Astrocyte (in vitro differentiated cells and primary cell): ENCODE data around the gene ATF2. TPM values are rescaled to one million over a fixed set of nuclear protein-coding genes. Genes with fewer than 3 reads are reported as not detected.

Experiments
- DNase-seq: peaks from one replicate; pipeline ENCODE4 v3.0.0-alpha.2; 2010; ENCODE audit warnings: low read depth
- FAIRE-seq: peaks from 2 replicates; lab custom pipeline; 2011; peaks lifted over from hg19 to GRCh38; lab: Jason Lieb, UNC
- H2AFZ ChIP-seq: 2 replicates; pipeline ENCODE4 v1.6.0; 2012; ENCODE audit warnings: low read depth, low read length, inconsistent platforms
- H3K27ac ChIP-seq: 2 replicates; pipeline ENCODE4 v1.5.1; 2011; ENCODE audit warnings: low read depth, low read length, inconsistent platforms
- H3K27me3 ChIP-seq: 2 replicates; pipeline ENCODE4 v1.6.0; 2011; ENCODE audit warnings: low read length, inconsistent platforms; ENCODE audit not compliant: insufficient read depth
- H3K36me3 ChIP-seq: 2 replicates; pipeline ENCODE4 v1.5.1; 2011; ENCODE audit warnings: low read length, inconsistent platforms; ENCODE audit not compliant: insufficient read depth
- H3K4me1 ChIP-seq: 2 replicates; pipeline ENCODE4 v1.5.1; 2011; ENCODE audit warnings: low read length, inconsistent platforms; ENCODE audit not compliant: insufficient read depth
- H3K4me2 ChIP-seq: 2 replicates; pipeline ENCODE4 v1.6.0; 2012; ENCODE audit warnings: low read length, inconsistent platforms
- H3K4me3 ChIP-seq: 2 replicates; pipeline ENCODE4 v1.5.1; 2011; ENCODE audit warnings: low read depth, mild to moderate bottlenecking, low read length, inconsistent platforms; ENCODE audit not compliant: insufficient read depth
- H3K79me2 ChIP-seq: 2 replicates; pipeline ENCODE4 v1.6.0; 2012; ENCODE audit warnings: mild to moderate bottlenecking, low read length, inconsistent platforms; ENCODE audit not compliant: insufficient read depth
- H3K9ac ChIP-seq: 2 replicates; pipeline ENCODE4 v1.6.0; 2012; ENCODE audit warnings: mild to moderate bottlenecking, low read length, inconsistent platforms
- H3K9me3 ChIP-seq: 2 replicates; pipeline ENCODE4 v1.5.1; 2012; ENCODE audit warnings: low read depth, mild to moderate bottlenecking, low read length, inconsistent platforms; ENCODE audit not compliant: insufficient read depth
- H4K20me1 ChIP-seq: 2 replicates; pipeline ENCODE4 v1.6.0; 2012; ENCODE audit warnings: low read length, inconsistent platforms; ENCODE audit not compliant: insufficient read depth
- H3K27ac Mint-ChIP-seq: one replicate; pipeline ENCODE4 v1.8.0; 2021; ENCODE audit warnings: mild to moderate bottlenecking, mixed read lengths; ENCODE audit not compliant: unreplicated experiment
- H3K27me3 Mint-ChIP-seq: one replicate; pipeline ENCODE4 v1.8.0; 2021; ENCODE audit warnings: low read depth, mixed read lengths; ENCODE audit not compliant: unreplicated experiment
- H3K36me3 Mint-ChIP-seq: one replicate; pipeline ENCODE4 v1.8.0; 2021; ENCODE audit warnings: low read depth, mixed read lengths; ENCODE audit not compliant: unreplicated experiment
- H3K4me1 Mint-ChIP-seq: one replicate; pipeline ENCODE4 v1.8.0; 2021; ENCODE audit warnings: low read depth, mixed read lengths; ENCODE audit not compliant: unreplicated experiment
- H3K4me3 Mint-ChIP-seq: one replicate; pipeline ENCODE4 v1.8.0; 2021; ENCODE audit warnings: mild to moderate bottlenecking, moderate library complexity, mixed read lengths; ENCODE audit not compliant: unreplicated experiment
- H3K9me3 Mint-ChIP-seq: one replicate; pipeline ENCODE4 v1.8.0; 2021; ENCODE audit warnings: mild to moderate bottlenecking, mixed read lengths; ENCODE audit not compliant: unreplicated experiment
- CTCF ChIP-seq: IDR thresholded peaks from 2 replicates; pipeline ENCODE4 v1.5.1; 2011; ENCODE audit warnings: low read depth, mild to moderate bottlenecking, inconsistent platforms, low read length, moderate library complexity; ENCODE audit not compliant: insufficient read depth
- EZH2 ChIP-seq: IDR thresholded peaks from 2 replicates; pipeline ENCODE4 v1.6.1; 2012; ENCODE audit warnings: mild to moderate bottlenecking, low read length, inconsistent platforms; ENCODE audit not compliant: insufficient read depth
- total RNA-seq: library from RNA; stranded (reverse); gene quantifications from 2 replicates; pipeline ENCODE4 v1.2.1, GENCODE V29; 2021

Gene ATF2
- total RNA-seq, 1 donor from 2014 or later = 54.7 TPM

- Histone ChIP-seq H3K9me3 (no peaks in the 10 kb centered on the region), H3K4me1 (peaks cover 7% of the 10 kb centered on the region), H3K79me2 (peaks cover 64% of the 10 kb centered on the region), H3K4me3 (peak overlapping the region; percentile 99), H4K20me1 (peaks cover 49% of the 10 kb centered on the region), H3K9ac (peak overlapping the region; percentile 100), H3K27ac (no peak overlapping the region), H3K27me3 (no peaks in the 10 kb centered on the region), H2AFZ (no peak overlapping the region), H3K36me3 (no peaks in the 10 kb centered on the region), H3K4me2 (peak overlapping the region; percentile 90)
- Mint-ChIP-seq H3K27me3 (no peaks in the 10 kb centered on the region), H3K4me3 (peak overlapping the region; percentile 100), H3K4me1 (no peaks in the 10 kb centered on the region), H3K27ac (peak overlapping the region; percentile 100), H3K9me3 (no peaks in the 10 kb centered on the region), H3K36me3 (peaks cover 3% of the 10 kb centered on the region)
- TF ChIP-seq CTCF = no peak
- TF ChIP-seq EZH2 = no peak
- FAIRE-seq (no peak), DNase-seq (no peak)
These were observed 1.7 kb downstream of the ATF2 start for GRCh38 chr2:175166216-175166824.

GRCh38 chr2:175164235-175164634 lies 3.8 kb downstream of the ATF2 start:
- Histone ChIP-seq H3K9ac (no peak overlapping the region), H3K79me2 (peaks cover 85% of the 10 kb centered on the region), H3K4me2 (no peak overlapping the region), H3K4me1 (peaks cover 7% of the 10 kb centered on the region), H3K4me3 (no peak overlapping the region), H2AFZ (no peak overlapping the region), H4K20me1 (peaks cover 68% of the 10 kb centered on the region), H3K27me3 (no peaks in the 10 kb centered on the region), H3K36me3 (no peaks in the 10 kb centered on the region), H3K9me3 (no peaks in the 10 kb centered on the region), H3K27ac (no peak overlapping the region)
- TF ChIP-seq EZH2 (no peak), CTCF (no peak)
- Mint-ChIP-seq H3K9me3 (no peaks in the 10 kb centered on the region), H3K4me3 (no peak overlapping the region), H3K27me3 (no peaks in the 10 kb centered on the region), H3K4me1 (no peaks in the 10 kb centered on the region), H3K36me3 (peaks cover 3% of the 10 kb centered on the region), H3K27ac (no peak overlapping the region)
- DNase-seq (no peak), FAIRE-seq (no peak)

- Histone ChIP-seq H2AFZ (no peak overlapping the region), H3K4me3 (no peak overlapping the region), H3K36me3 (no peaks in the 10 kb centered on the region), H3K79me2 (peaks cover 96% of the 10 kb centered on the region), H3K4me1 (peaks cover 10% of the 10 kb centered on the region), H3K27me3 (no peaks in the 10 kb centered on the region), H3K27ac (no peak overlapping the region), H3K4me2 (no peak overlapping the region), H3K9me3 (no peaks in the 10 kb centered on the region), H3K9ac (no peak overlapping the region), H4K20me1 (peaks cover 77% of the 10 kb centered on the region)
- H3K4me1 Mint-ChIP-seq = peaks cover 14% of the 10 kb centered on the region
- H3K9me3 Mint-ChIP-seq = no peaks in the 10 kb centered on the region
- no peak for DNase-seq
- H3K4me3 Mint-ChIP-seq = no peak overlapping the region
- no peak overlapping the region for H3K27ac Mint-ChIP-seq
- H3K36me3 Mint-ChIP-seq = peaks cover 8% of the 10 kb centered on the region
- H3K27me3 Mint-ChIP-seq = no peaks in the 10 kb centered on the region
- TF ChIP-seq CTCF = no peak
- TF ChIP-seq EZH2 = no peak
- FAIRE-seq = no peak
These were observed 9.1 kb downstream of the ATF2 start for GRCh38 chr2:175158894-175159293.
